ENCODE results near the gene NUDT5.

Gene NUDT5

DNA sequence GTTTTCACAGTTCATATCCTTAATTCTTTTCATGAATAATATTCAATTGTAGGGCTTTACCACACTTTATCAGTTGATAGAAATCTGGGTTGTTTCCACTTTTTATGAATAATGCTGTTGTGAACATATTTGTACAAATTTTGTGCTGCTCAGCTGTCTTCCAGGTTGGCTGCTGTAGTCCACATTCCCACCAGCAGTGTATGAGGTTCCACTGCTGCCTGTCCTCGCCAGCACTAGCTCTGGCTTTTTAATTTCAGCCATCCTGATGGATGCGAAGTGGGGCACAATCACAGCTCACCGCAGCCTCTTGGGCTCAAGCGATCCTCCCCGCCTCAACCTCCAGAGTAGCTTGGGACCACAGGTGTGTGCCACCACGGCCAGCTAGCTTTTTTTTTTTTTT lies 32.8 kb downstream of the NUDT5 start:
- DNase-seq (ENCODE audit: low spot score): no peak

DNA sequence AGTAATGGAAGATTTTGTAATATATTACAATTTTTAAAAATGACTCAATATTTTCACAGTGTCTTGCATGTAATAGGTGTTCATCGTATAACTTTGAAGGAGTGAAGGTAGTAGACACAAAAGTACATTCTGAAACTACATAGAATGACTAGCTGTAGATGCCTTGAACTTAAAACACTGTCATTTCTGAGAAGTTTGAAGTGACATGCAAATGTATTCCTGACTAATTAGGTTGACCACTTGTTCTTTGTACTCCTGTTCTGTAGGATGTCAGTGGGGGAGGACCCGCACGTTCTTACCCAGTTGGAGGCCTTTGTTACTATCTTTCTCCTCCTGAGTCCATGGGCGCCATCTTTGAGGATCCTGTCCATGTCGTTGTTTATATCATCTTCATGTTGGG lies 35.0 kb downstream of the NUDT5 start:
- DNase-seq (ENCODE audit: low spot score): no peak

DNA sequence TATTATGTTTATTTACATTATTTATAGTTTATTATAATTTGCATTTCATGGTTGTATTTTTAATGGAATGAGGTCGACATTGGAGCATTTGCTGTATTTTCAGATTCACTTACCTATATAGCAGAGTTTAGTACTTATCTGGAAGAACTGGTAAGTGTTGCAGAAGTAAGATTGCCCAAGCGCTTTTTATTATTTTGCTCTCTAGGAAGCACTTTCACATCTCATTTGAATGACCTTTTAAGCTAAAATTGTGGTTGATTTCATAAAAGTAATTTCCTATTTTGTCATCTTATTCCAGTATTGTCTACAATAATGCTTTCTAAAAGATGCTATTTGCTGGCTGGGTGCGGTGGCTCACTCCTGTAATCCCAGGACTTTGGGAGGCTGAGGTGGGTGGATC lies 37.6 kb downstream of the NUDT5 start:
- no peak for DNase-seq (ENCODE audit: low spot score)

DNA sequence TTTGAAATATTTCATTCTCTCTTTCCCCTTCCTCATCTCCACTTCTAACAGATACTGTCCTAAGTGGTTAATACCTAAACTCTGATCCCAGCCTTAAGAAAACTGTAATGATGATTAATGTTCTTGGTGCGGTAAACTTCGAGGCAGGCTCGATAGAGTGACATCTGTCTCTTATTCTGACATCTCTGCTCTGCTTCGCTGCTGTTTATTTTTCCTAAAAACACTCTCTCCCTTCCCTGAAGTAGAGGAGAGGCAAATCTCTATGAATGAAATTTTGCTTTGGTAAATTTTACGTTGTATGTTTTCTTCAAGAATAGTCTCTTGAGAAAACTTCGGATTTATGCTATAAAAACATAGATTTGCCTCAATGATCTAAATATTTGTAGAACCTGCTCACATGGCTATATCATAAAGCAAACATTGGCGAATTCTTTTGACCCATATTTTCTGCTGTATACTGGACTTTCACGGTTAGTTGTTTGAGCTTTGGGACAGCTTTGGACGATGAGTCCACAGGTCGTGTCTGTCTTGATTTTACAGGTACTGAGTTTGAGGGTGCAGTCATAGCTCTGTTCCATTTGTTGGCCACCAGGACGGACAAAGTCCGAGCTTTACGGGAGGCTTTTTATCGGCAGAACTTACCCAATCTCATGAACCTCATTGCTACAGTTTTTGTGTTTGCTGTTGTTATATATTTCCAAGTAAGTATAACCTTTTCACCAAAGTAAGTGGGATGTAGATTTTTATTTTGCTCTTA lies 39.1 kb downstream of the NUDT5 start:
- no peak for DNase-seq (ENCODE audit: low spot score)

DNA sequence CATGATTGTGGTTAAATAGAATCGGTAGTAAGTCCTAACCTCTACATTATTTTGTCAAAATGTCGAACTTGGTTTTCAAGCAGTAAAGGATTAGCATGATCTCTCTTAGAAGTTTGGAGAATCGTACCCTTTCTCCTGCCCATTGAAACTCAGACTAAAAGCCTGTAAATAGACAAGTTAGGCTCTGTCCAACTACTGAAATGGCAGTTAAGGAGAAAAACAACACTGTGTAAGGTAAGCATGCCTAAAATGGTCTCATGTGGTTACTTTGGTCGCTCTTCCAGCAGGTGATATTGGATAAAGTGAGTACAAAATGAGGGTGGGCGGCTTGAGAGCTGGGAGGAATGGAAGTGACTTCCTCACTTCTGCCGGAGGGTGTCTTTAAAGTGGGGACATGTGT lies 41.2 kb downstream of the NUDT5 start:
- no peak for DNase-seq (ENCODE audit: low spot score)

DNA sequence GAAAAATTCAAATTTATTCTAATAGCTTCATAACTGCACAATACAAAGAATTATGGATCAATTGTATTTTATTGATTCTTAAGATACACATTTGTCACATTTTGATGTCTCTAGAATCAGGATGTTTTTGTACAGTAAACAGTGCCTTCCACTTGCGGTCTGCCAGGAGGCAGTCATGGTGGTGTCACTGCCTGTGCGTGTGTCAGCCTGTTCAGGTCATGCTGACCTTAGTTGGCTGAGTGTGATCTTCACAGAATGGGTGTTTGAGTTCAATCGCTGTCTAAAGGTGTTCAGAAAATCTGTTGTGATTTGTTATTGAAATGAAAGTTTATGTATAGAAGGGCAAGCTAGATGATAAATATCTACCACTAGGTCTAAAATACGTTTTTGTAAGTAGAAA lies 45.5 kb downstream of the NUDT5 start:
- DNase-seq (ENCODE audit: low spot score): no peak

DNA sequence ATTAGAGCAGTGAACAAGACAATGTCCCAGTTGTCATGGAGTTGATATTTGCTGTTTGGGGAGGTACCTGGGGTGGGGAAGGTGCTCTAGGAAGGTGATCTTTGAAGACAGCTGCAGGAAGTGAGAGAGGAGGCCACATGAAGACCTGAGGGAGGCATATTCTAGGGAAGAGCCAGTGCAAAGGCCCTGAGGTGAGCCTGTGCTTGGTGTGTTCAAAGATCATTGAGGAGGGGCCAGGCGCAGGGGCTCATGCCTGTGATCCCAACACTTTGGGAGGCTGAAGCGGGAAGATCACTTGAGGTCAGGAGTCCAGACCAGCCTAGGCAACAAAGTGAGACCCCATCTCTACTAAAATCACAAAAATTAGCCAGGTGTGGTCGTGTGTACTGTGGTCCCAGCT lies 51.2 kb downstream of the NUDT5 start:
- DNase-seq (ENCODE audit: low spot score): no peak

DNA sequence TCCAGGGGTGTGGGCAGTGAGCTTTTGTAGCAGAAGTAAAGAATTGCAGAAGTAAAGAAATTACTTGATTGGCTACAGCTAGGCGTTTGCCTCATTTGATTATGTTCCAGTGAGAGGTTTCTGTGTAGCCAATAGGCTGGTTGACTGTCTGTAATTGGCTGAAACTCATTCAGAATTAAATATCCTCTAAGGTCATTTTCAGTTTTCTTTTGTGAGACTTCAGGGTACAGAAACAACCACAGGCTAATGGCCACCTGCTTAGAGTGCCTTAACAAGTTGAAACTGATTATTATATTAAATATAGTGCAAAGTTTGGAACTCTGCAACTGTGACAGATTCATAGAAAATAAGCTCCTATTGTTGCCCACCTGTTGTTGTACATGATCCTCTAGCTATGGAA lies 55.7 kb downstream of the NUDT5 start:
- no peak for DNase-seq (ENCODE audit: low spot score)

DNA sequence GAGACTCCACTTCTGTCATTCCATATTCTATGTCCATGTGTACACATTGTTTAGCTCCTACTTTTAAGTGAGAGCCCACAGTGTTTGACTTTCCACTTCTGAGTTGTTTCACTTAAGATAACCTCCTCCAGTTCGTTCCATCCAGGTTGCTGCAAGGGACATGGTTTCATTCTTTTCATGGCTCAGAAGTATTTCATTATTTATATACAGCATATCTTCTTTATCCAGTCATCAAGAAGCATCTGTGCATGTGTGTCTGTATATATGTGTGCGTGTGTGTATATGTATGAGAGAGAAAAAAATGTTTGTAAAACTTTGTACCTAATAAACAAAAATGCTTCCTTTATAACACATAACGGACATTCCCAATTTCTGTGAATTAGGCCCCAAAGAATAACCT lies 60.1 kb downstream of the NUDT5 start:
- DNase-seq (ENCODE audit: low spot score): no peak

DNA sequence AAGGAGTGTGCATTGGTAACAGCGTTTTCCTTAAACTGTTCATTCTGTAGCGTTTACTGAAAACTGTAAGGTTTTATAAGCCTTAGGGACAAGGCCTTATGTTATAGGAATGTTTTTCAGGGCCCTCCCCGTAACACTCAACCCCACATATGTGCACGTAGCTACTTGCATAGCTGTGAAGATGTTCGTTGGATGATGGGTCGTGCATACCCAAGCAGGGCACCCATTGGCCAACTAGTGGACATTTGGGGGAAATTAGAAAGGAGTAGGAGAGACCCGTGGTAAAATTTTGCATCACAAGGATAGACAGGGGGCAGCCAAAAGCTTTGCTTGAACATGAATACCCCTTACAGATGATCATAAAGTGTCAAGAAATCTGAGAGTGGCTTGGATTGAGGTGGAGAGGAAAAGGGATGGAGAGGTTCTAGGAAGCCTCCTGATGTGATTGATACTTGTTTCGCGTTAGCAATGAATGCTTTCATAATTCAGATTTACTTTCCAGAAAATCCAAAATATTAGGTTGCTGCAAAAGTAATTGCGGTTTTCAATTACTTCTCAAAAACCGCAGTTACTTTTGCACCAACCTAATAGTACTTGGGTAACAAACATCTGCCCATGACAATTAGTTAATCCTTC lies 65.3 kb downstream of the NUDT5 start:
- peak; percentile 54 for DNase-seq (ENCODE audit: low spot score)

DNA sequence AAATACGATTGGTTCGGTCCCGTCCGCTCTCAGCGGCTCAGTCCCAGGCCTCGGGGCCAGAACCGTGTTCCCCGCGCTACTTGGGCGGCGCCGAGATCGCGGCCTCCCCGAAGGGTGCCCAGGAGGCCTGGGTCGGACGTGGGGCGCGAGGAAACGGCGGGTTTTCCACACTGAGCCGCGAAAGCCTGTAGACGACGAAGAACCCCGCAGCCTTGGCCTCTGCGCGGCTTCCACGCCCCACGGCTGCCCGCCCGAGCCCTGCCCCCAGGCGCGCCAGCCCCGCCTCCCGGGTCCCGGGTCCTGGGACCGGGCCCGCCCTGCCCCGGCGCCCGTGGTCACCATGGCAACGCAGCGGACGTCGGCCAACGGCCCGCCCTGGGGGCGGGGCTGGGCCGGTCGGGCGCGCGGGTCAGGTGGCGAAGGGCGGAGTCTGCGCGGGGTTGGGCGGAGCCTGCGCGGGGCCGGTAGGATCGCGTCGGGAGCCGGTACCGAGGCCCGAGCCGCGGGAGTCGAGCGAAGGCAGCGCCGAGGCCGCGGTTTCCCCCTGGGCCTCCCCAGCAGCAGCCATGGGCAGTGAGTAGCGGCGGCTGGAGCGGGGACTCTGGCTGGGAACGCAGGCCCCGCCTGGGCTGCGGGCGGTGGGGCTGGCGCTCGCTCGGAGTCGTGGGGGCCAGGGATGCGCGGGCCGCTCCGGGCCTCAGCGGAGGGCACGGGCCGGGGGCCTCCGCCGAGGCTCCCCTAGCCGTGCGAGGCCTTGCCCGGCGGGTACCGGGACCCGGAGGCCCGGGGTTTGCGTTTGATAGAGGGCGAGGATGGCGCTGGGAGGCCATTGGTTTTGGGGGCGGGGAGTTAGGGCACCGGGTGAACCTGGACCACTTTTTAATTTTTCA lies 66.2 kb downstream of the NUDT5 start, which contains the start of gene SEC61A2:
Gene SEC61A2, plus strand, starts transcription at position 456 of the 890 bp plus-strand sequence. Its CDS starts 111 bp downstream, at position 567.
- DNase-seq (ENCODE audit: low spot score): peak; percentile 95

DNA sequence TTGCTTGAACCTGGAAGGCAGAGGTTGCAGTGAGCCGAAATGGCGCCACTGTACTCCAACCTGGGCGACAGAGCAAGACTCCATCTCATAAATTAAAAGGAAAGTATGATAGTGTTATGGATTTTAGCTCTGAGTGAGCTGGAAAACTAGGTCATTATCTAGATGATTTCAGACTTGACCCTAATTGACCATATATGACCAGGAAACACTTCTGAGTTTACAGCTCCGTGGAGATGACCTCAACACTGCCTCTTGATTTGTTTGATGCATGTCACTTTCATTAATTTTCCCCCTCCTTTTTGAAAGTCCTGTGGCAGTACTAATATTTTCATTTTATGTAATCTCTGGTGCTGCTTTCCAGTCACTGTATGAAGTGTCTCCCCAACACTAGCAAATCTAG lies 74.0 kb downstream of the NUDT5 start:
- no peak for DNase-seq (ENCODE audit: low spot score)

All from LoVo (cell line).